Fibroblast of the aortic adventitia (primary cell): Measurements from ENCODE around the gene GPC5. TPM values are rescaled to one million over a fixed set of nuclear protein-coding genes. Genes with fewer than 3 reads are reported as not detected.

ENCODE experiments used
- DNase-seq: peaks from one replicate; pipeline ENCODE4 v3.0.0-alpha.2; 2010; ENCODE audit warnings: low read depth
- H3K4me3 ChIP-seq: 2 replicates; pipeline ENCODE4 v1.5.1; 2011; ENCODE audit warnings: low read depth, mild to moderate bottlenecking, control low read depth, low read length, moderate library complexity
- total RNA-seq: library from RNA; depleted of rRNA; stranded (reverse); fragments of >200 nt; gene quantifications from 2 replicates; pipeline ENCODE4 v1.2.3, GENCODE V29; 2012; ENCODE audit warnings: low replicate concordance
- TF ChIP-seq, protein P1 (sequence below): IDR thresholded peaks from 2 replicates; pipeline ENCODE4 v1.5.1; 2011; ENCODE audit warnings: mild to moderate bottlenecking, low read length, control low read depth, inconsistent platforms; ENCODE audit not compliant: insufficient read depth

The GPC5 gene
- total RNA-seq, 1 donor = 0.18 TPM

DNA sequence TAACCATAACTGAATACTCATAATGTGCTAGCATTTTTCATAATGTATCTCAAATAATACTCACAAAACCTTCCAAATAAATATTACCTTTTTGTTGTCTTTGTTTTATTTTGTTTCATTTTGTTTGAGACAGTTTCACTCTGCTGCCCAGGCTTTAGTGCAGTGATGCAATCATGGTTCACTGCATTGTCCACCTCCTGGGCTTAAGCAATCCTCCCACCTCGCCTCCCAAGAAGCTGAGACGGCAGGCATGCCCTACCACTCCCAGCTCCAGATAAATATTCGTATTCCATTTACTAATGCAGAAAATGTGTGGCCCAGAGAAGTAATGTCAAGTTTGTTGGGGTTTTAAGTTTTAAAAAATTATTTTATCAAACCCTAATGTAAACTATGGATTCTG is 739.1 kb downstream of the GPC5 start:
- DNase-seq = no peak
- no peak overlapping the region for H3K4me3 ChIP-seq
- TF ChIP-seq, protein P1, sequence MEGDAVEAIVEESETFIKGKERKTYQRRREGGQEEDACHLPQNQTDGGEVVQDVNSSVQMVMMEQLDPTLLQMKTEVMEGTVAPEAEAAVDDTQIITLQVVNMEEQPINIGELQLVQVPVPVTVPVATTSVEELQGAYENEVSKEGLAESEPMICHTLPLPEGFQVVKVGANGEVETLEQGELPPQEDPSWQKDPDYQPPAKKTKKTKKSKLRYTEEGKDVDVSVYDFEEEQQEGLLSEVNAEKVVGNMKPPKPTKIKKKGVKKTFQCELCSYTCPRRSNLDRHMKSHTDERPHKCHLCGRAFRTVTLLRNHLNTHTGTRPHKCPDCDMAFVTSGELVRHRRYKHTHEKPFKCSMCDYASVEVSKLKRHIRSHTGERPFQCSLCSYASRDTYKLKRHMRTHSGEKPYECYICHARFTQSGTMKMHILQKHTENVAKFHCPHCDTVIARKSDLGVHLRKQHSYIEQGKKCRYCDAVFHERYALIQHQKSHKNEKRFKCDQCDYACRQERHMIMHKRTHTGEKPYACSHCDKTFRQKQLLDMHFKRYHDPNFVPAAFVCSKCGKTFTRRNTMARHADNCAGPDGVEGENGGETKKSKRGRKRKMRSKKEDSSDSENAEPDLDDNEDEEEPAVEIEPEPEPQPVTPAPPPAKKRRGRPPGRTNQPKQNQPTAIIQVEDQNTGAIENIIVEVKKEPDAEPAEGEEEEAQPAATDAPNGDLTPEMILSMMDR = no peak

DNA sequence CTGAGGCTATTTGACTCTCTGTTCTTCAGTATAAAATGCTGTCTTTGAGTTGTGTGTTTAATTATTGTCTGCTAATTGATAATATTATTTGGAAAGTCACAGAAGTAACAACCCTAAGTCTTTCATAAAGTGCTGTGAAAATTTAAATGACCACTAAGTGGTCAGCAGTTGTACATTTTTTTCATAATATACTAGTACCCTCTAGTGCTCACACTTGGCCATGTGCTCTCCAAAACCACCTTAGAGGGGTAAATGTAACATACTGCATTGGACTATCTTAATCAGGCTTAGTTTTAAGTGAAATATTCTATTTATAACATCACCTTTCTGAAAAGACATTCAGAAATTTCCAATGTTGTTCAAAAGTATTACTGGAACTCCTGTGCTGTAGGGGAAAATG is 745.3 kb downstream of the GPC5 start:
- no peak overlapping the region for H3K4me3 ChIP-seq
- DNase-seq = no peak
- TF ChIP-seq, protein P1 = no peak

DNA sequence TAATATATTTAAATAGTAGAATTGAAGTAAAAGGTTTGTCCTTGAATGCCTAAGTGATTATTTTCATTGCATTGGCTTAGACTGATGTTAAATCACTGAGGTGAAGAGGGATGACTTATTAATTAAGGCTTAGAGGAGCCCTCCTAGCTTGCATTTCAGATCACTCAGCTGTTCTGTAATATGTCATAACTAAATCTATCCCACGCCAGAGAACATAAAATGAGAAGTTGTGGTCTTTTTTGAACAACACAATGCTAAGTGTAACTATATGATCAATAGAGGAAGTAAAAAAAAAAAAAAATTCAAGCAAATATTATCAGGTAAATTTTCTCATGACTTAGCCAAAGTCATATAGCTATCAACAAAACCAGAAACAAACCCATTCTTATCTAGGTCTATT is 752.2 kb downstream of the GPC5 start:
- TF ChIP-seq, protein P1 = no peak
- no peak overlapping the region for H3K4me3 ChIP-seq
- DNase-seq = no peak

DNA sequence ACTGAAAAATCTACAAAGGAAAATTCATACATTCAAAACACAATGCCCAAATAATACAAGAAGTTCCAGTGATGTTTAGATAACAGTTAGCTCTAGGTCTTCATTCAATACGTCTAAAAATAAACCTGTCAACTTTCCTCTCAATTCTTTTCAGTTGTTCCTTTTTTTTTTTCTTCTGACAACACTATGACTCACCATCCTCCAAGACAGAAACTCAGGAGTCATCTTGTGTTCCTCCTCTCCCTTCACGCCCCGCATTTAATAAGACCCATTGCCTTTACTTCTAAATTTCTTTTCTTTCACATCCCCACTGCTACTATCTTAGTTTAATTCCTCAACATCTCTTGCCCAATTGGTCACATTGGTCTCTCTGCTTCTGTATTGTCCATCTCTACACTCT is 759.9 kb downstream of the GPC5 start:
- no peak for DNase-seq

DNA sequence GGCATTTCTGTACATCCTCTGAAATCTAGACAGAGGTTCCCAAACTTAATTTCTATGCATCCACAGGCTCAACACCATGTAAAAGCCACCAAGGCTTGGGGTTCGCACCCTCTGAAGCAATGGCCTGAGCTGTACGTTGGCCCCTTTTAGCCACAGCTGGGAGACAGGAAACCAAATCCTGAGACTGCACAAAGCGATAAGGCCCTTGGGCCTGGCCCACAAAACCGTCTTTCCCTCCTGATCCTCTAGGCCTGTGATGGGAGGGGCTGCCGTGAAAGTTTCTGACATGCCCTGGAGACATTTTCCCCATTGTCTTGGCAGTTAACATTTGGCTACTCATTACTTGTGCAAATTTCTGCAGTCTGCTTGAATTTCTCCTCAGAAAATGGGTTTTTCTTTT is 766.4 kb downstream of the GPC5 start:
- no peak overlapping the region for H3K4me3 ChIP-seq
- no peak for DNase-seq
- TF ChIP-seq, protein P1 = no peak

More for the DNA sequence above, 759.9 kb downstream of the GPC5 start:
- H3K4me3 ChIP-seq = no peak overlapping the region
- TF ChIP-seq, protein P1 = no peak

DNA sequence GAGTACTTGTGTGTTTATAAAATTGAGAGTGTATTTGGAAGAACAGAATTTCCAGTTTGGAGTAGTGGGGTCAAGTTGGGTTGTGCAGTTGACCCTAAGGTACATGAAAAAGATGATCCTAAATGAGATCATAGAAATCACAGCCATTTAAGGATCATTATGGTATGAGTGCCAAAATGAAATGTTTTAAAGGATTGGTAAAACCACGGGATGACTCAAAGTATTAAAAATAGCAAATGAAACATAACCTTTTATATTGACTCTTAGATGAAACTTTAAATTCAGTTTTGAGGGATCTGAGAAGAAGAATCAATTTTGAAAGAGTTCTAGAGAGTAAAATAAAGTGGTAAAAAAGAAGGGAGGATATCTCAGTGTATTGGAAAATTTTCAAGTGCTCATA is 773.8 kb downstream of the GPC5 start:
- DNase-seq = no peak
- TF ChIP-seq, protein P1 = no peak
- H3K4me3 ChIP-seq = no peak overlapping the region

DNA sequence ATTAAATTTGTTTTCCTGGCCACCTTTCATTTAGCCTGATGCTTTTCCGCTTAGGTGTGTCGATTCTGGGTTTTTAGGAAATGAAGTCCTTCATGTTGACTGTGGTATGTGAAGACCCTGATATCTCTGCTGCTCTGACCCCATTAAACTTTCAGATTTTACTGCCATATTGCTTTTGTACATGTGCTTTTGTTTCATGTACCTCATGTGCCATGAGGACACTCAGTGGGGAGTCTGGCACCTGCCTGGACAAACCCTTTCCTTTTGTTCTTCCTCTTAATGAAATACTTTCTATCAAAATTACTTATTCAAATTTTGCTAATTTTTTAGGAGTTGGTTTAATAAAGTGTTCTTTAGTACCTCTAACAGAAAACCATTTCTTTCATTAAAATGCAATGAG is 774.8 kb downstream of the GPC5 start:
- H3K4me3 ChIP-seq = no peak overlapping the region
- no peak for DNase-seq
- TF ChIP-seq, protein P1 = no peak
